HG03095 (cell line): ENCODE measurements around the gene STK16.
"Not testable (repeated sequence)": the region's sequence is repeated elsewhere in the genome, so short reads cannot be mapped to it uniquely, and the experiment has no call there.

Source experiments
- ATAC-seq: cut with Tn5 transposase; IDR thresholded peaks from one replicate; pipeline ENCODE4 v1.9.1; 2021; ENCODE audit warnings: moderate library complexity; ENCODE audit not compliant: unreplicated experiment

STK16 gene

GRCh38 chr2:219245148-219245898 is at the start of gene STK16, which contains the start of gene GLB1L:
STK16 (plus strand) TSS chr2:219245479; CDS start chr2:219246000, 521 bp downstream.
GLB1L (minus strand) TSS chr2:219245444; CDS start chr2:219243573, 1,871 bp downstream.
- ATAC-seq = peak; percentile 73

GRCh38 chr2:219197388-219197787 is 47.9 kb upstream of the STK16 start:
- no peak for ATAC-seq

- no peak for ATAC-seq
These were observed 46.3 kb upstream of the STK16 start for GRCh38 chr2:219198974-219199373.

GRCh38 chr2:219199470-219200211 is 45.6 kb upstream of the STK16 start:
- no peak for ATAC-seq

GRCh38 chr2:219200502-219201326 is 44.6 kb upstream of the STK16 start:
- ATAC-seq = not testable (repeated sequence)

DNA sequence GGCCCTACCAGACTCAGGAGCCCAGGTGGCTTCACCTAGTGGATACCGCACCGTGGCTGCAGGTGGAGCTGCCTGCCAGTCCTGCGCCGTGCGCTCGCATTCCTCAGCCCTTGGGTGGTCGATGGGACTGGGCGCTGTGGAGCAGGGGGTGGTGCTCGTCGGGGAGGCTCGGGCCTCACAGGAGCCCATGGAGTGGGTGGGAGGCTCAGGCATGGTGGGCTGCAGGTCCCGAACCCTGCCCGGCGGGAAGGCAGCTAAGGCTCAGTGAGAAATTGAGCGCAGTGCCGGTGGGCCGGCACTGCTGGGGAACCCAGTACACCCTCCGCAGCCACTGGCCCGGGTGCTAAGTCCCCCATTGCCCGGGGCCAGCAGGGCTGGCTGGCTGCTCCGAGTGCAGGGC is 43.9 kb upstream of the STK16 start:
- ATAC-seq = not testable (repeated sequence)

DNA sequence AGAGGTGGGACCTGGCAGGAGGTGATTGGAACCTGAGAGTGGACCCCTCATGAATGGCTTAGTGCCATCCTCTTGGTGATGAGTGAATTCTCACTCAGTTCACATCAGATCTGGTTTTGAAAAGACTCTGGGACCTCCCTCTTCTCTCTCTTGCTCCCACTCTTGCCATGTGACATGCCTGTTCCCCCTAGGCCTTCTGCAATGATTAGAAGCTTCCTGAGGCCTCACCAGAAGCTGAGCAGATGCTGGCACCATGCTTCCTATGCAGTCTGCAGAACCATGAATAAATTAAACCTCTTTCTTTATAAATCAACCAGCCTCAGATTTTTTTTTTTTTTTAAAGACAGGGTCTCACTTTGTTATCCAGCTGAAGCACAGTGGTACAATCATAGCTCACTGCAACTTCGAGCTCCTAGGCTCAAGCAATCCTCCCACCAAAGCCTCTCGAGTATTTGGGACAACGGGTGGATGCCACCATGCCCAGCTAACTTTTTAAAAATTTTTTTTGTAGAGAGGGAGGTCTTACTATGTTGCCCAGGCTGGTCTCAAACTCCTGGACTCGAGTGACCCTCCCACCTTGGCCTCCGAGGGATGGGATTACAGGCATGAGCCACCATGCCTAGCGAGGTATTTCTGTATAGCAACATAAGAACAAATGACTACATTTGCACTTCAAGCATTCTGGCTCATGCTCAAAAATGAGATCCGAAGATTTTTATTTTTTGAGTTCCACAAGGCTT is 40.7 kb upstream of the STK16 start:
- ATAC-seq = no peak

GRCh38 chr2:219205165-219205538 is 40.1 kb upstream of the STK16 start:
- no peak for ATAC-seq

DNA sequence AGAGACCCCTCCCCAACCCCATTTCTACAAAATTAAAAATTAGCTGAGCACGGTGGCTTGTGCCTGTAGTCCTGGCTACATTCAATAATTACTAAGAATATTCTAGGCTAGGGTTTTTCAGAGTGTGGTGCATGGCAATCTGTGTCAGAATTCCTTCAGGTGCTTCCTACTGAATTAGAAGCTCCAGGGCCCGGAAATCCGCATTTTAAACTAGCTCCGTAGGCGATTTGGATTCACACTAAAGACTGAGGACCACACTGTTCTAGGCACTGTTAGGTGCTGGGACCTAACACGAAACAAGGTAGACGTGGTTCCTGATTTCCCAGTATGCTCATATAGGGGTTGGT is 39.3 kb upstream of the STK16 start:
- ATAC-seq = peak; percentile 16

DNA sequence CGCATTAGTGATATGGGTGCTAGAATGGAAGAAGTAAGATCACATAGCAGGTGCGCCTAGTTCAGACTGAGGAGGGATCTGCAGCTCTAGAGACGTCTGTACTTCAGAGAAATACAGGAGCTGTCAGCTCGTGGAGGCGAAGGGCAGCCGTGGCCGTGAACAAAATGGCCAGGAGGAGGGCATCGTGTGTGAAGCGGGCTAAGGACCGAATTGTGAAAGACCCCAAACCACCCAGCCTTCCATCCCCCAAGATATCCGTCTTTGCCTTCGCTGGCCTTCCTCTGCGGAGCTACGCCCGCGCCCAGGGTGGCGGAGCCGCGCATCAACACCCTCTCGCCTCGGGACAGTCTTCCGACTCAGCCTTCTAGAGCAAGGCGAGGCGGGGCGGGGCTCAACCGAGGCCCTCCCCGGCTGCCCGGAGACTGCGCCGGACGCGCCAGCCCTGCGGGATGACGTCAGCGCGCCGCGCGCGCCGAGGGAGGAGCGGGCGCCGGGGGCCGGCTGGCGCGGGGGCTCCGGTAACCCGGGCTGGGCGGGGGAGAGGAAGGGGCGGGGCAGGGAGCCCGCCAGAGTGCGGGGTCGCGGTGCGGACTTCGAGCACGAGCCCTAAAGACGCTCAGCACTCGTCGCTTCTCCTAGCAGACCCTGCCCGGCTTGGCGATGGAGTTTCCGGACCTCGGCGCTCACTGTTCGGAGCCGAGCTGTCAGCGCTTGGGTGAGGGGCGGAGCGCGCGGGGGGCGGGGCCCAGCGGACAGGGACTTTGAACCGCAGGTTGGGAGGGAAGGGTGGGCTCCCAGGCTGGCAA is 38.7 kb upstream of the STK16 start, which contains the start of gene ZFAND2B:
Gene ZFAND2B (plus strand): TSS at position 455 of the 806 bp plus-strand sequence. CDS start 206 bp downstream, at position 661.
- ATAC-seq = peak; percentile 96

DNA sequence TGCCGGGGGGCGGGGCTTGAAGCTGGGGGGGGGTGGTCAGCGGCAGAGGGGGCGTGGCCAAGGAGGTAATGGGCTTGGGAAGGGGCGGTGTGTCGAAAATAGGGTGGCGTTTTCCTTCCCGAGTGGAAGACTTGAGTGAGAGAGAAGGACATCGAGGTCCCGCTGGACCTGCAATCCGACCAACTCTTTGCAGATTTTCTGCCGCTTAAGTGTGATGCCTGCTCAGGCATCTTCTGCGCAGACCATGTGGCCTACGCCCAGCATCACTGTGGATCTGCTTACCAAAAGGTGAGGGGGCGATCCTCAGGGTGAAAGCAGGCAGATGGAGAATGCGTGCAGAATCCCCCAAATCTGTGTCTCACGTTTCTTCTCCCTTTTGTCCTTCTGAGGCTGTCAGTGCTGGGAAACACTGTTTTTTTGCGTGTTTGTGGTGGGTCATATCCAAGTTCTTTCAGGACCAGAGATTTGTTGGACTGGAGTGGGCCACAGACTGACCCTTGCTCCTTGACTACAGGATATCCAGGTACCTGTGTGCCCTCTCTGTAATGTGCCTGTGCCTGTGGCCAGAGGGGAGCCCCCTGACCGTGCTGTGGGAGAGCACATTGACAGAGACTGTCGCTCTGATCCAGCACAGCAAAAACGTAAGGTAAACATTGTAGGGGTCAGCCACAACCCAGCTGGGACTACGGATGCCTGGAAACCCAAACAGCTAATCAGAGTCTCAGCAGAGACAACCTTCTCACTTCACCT is 38.0 kb upstream of the STK16 start:
- no peak for ATAC-seq

DNA sequence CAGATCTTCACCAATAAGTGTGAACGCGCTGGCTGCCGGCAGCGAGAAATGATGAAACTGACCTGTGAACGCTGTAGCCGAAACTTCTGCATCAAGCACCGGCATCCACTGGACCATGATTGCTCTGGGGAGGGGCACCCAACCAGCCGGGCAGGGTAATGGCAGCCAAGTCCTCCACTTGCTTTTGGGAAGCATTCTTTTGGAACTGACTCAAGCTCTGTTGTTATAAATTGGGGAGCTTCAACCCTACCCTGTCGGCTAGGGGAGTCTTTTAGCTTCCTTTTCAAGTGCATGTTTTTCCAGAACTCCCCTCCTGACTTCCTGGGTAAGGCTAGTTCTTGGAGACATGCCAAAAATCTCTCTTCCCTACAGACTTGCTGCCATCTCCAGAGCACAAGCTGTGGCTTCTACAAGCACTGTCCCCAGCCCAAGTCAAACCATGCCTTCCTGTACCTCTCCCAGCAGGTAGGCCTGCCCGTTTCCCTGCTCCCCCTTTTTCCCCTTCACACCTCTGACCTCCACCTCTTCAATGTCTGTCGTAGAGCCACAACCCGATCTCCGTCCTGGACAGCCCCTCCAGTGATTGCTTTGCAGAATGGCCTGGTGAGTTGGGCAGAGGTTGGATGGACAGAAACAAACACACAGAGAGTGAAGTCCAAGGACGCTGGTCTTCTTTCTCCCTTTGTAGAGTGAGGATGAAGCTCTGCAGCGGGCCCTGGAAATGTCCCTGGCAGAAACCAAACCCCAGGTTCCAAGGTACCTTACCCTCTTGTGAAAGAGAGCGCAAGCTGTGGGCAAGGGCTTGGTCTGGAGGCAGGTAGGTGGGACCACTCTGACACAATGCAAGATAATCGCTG is 37.2 kb upstream of the STK16 start:
- no peak for ATAC-seq

DNA sequence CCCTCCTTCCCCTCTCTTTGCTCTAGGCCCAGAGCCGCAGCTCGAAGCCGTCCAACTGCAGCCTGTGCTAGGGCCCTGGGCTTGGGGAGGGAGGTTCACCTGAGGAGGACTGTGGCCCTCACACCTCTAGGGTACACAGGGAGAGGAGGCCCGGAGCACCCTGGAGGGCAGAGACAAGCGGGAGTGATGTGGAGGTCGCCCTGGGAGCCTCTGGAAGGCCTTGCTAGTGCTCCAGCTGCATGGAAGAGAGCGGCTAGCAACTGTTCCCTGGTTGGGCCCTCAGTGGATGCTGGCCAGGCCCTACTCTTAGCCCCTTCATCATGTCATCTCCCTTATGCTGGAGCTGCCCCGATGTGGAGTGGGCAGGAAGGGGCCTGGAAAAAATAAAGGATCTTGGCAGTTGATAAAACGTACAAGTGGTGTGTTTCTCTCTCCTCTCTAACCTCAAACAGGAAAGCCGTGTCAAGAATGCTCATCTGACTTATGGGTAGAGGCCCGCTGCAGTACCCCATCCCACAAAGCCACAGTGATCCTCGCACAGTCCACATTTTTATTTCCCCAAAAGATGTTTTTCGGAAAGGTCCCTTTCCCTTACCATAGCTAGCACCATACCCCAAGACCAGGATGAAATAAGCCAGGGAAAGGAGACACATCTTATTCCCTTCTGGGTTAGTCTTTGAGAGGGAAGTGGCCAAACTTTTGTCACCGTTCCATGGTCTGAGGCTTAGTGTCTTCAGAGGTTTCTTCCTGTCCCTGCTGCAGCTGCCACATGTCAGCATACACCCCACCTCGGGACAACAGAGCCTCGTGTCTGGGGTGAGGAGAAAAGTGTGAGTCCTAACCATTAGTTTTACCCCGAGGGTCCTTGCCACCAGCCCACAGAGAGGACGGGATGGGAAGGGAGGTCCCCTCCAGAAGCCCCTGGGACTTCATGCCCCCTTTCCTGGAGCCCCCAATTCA is 35.8 kb upstream of the STK16 start:
- ATAC-seq = no peak

DNA sequence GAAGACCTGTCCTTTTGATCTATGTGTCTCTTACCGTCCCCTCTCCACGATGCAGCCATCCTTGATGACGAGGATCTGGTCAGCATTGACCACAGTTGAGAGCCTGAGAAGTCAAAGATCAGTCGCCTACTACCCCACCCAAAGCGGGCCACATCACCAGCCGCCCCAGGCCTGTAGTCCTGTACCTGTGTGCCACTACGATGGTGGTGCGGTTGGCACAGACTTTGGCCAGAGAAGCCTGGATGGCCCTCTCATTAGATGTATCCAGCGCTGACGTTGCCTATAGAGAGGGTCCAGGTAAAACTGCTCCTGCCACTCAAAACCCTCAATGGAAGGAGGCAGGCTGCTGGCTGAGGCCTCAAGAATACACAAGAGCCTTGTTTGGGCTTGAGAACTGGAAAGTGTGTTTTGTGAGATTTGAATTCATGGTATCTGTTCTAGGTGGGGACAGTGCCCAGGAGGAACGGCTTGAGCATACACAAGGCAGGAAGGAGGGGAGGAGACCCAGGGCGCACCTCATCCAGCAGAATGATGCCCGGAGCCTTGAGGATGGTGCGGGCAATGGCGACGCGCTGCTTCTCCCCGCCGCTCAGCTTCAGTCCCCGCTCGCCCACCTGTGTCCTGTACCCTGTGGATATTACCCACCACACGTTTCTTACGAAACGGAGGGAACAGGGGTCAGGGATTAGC is 34.9 kb upstream of the STK16 start:
- ATAC-seq = no peak

DNA sequence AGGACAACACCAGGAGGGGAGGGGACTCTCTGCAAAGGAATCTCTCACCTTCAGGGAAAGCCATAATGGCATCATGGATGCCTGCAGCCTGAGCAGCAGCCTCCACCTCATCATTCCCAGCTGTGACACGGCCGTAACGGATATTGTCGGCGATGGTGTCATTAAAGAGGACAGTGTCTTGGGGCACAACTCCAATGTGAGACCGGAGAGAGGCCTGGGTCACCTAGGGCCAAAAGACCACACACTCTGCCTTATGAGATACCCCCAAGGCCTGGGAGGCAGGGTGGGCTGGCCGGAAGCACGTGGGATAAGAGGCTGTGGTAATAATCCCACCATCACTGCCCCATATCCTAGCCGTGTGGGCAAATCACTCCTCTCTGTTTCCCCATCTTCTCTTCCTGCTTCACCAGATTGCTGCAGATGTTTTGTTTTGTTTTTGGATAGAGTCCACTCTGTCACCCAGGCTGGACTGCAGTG is 34.4 kb upstream of the STK16 start:
- ATAC-seq = no peak

- no peak for ATAC-seq
These were observed 32.3 kb upstream of the STK16 start for GRCh38 chr2:219213026-219213415.
